A673 (cell line): ENCODE results near the gene ATP8A2. TPM values are rescaled to one million over a fixed set of nuclear protein-coding genes. Genes with fewer than 3 reads are reported as not detected.
A peak's percentile ranks its signal among the peaks of the same experiment; 100 is the strongest.

ENCODE experiments used
- BruUV-seq: library from RNA; stranded (reverse); fragments of 400-500 nt; replicated peaks from 2 replicates; lab custom pipeline; 2021; lab: Mats Ljungman, UMichigan
- CTCF ChIA-PET: fragments of 300-600 bp; sonication (Branson Sonifier 250); formaldehyde crosslinking; loops from one replicate; lab custom pipeline; 2022; ENCODE audit warnings: antibody characterized with exemption; lab: Charles Lee
- POLR2A ChIA-PET: fragments of 300-600 bp; sonication (Branson Sonifier 250); formaldehyde crosslinking; loops from one replicate; lab custom pipeline; 2022; ENCODE audit warnings: antibody characterized with exemption; ENCODE audit not compliant: low non-redundant PET; lab: Charles Lee
- DNase-seq: peaks from one replicate; pipeline ENCODE4 v3.0.0-alpha.2; 2015; ENCODE audit warnings: low spot score
- H3K27ac ChIP-seq: fragments of 200-600 bp; sonication (generic); 2 replicates; pipeline ENCODE4 v1.5.1; 2016; ENCODE audit warnings: mixed run types, low read depth, mild to moderate bottlenecking, mixed read lengths, antibody characterized with exemption, low read length; ENCODE audit not compliant: poor library complexity, severe bottlenecking
- H3K27me3 ChIP-seq: fragments of 200-600 bp; sonication (generic); replicated peaks from 2 replicates; pipeline ENCODE4 v1.6.1; 2017; ENCODE audit warnings: mixed run types, low read depth, mild to moderate bottlenecking, mixed read lengths, antibody characterized with exemption, low read length; ENCODE audit not compliant: insufficient read depth, poor library complexity
- H3K36me3 ChIP-seq: fragments of 200-600 bp; sonication (generic); 2 replicates; pipeline ENCODE4 v1.6.1; 2016; ENCODE audit warnings: mixed run types, mild to moderate bottlenecking, mixed read lengths, antibody characterized with exemption, low read length; ENCODE audit not compliant: insufficient read depth, poor library complexity, severe bottlenecking
- H3K4me1 ChIP-seq: fragments of 200-600 bp; sonication (generic); 2 replicates; pipeline ENCODE4 v1.6.1; 2017; ENCODE audit warnings: mixed run types, mild to moderate bottlenecking, mixed read lengths, antibody characterized with exemption, low read length; ENCODE audit not compliant: insufficient read depth, poor library complexity, severe bottlenecking
- H3K4me3 ChIP-seq: fragments of 200-600 bp; sonication (generic); 2 replicates; pipeline ENCODE4 v1.5.1; 2016; ENCODE audit warnings: low read depth, mixed run types, mild to moderate bottlenecking, mixed read lengths, low read length; ENCODE audit not compliant: poor library complexity, severe bottlenecking
- H3K9me3 ChIP-seq: fragments of 200-600 bp; sonication (generic); 2 replicates; pipeline ENCODE4 v1.6.1; 2016; ENCODE audit warnings: mixed run types, low read depth, mild to moderate bottlenecking, mixed read lengths, antibody characterized with exemption, low read length; ENCODE audit not compliant: poor library complexity, severe bottlenecking
- EZH2 ChIP-seq: fragments of 200-600 bp; sonication (generic); IDR thresholded peaks from 2 replicates; pipeline ENCODE4 v1.6.1; 2017; ENCODE audit warnings: borderline replicate concordance, low read depth, mild to moderate bottlenecking, mixed read lengths, antibody characterized with exemption, low read length; ENCODE audit not compliant: poor library complexity, severe bottlenecking
- intact Hi-C: fragments of 100-400 bp; cut with micrococcal nuclease; formaldehyde crosslinking; loops from one replicate; pipeline ENCODE4 v1.10.0; 2022; ENCODE audit not compliant: unreplicated experiment
- total RNA-seq: library from RNA; stranded (reverse); gene quantifications from 2 replicates; pipeline ENCODE4 v1.2.3, GENCODE V29; 2021
- TF ChIP-seq, protein P1 (sequence below): fragments of 300-800, 200-600 bp; sonication (generic); conservative IDR thresholded peaks from 2 replicates; pipeline ENCODE4 v1.5.1; 2017; ENCODE audit warnings: low read depth, mild to moderate bottlenecking, antibody characterized with exemption, low read length, moderate library complexity, mixed read lengths

ATP8A2 gene
- total RNA-seq, 1 experiment from 2014 or later = 0.92 TPM

GRCh38 chr13:25873242-25873612, 501.5 kb downstream of the ATP8A2 start:
- intact Hi-C loops = no loop called here
- H3K27me3 ChIP-seq = no peaks in the 10 kb centered on the region
- peaks cover 37% of the 10 kb centered on the region for H3K4me1 ChIP-seq
- H3K36me3 ChIP-seq = no peaks in the 10 kb centered on the region
- ChIA-PET CTCF (no interaction called here), POLR2A (no interaction called here)
- no TSS peak for BruUV-seq
- TF ChIP-seq, protein P1, sequence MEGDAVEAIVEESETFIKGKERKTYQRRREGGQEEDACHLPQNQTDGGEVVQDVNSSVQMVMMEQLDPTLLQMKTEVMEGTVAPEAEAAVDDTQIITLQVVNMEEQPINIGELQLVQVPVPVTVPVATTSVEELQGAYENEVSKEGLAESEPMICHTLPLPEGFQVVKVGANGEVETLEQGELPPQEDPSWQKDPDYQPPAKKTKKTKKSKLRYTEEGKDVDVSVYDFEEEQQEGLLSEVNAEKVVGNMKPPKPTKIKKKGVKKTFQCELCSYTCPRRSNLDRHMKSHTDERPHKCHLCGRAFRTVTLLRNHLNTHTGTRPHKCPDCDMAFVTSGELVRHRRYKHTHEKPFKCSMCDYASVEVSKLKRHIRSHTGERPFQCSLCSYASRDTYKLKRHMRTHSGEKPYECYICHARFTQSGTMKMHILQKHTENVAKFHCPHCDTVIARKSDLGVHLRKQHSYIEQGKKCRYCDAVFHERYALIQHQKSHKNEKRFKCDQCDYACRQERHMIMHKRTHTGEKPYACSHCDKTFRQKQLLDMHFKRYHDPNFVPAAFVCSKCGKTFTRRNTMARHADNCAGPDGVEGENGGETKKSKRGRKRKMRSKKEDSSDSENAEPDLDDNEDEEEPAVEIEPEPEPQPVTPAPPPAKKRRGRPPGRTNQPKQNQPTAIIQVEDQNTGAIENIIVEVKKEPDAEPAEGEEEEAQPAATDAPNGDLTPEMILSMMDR = no peak
- no peak for TF ChIP-seq EZH2
- no peak overlapping the region for H3K4me3 ChIP-seq
- DNase-seq = no peak
- H3K27ac ChIP-seq = no peak overlapping the region
- no peaks in the 10 kb centered on the region for H3K9me3 ChIP-seq

GRCh38 chr13:25874064-25874737, 502.4 kb downstream of the ATP8A2 start:
- intact Hi-C loops = no loop called here
- CTCF ChIA-PET = no interaction called here
- DNase-seq = no peak
- H3K27ac ChIP-seq = peak overlapping the region; percentile 1
- TF ChIP-seq, protein P1 = no peak
- no peak for TF ChIP-seq EZH2
- H3K4me1 ChIP-seq = peaks cover 37% of the 10 kb centered on the region
- H3K9me3 ChIP-seq = no peaks in the 10 kb centered on the region
- no peak overlapping the region for H3K4me3 ChIP-seq
- no peaks in the 10 kb centered on the region for H3K36me3 ChIP-seq
- POLR2A ChIA-PET = no interaction called here
- BruUV-seq = no TSS peak
- no peaks in the 10 kb centered on the region for H3K27me3 ChIP-seq

DNA sequence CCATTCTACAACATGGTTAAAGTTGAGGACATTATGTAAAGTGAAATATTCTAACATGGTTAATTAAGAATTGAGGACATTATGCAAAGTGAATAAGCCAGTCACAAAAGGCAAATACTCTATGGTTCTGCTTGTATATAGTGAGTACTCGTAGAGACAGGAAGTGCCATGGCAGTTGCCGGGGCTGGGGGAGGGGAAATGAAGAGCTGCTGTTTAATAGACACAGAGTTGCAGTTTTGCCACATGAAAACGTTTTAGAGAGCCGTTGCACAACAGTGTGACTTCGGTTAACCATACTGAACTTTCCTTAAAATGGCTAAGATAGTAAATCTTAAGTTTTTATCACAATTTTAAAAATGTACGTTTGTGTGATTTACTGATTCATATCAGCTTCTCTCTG, 503.1 kb downstream of the ATP8A2 start:
- BruUV-seq = no TSS peak
- Histone ChIP-seq H3K4me1 (peaks cover 43% of the 10 kb centered on the region), H3K4me3 (no peak overlapping the region), H3K9me3 (no peaks in the 10 kb centered on the region), H3K36me3 (no peaks in the 10 kb centered on the region), H3K27me3 (no peaks in the 10 kb centered on the region), H3K27ac (peak overlapping the region; percentile 1)
- TF ChIP-seq, protein P1 = no peak
- TF ChIP-seq EZH2 = no peak
- intact Hi-C loops = no loop called here
- peak; percentile 74 for DNase-seq
- ChIA-PET CTCF (no interaction called here), POLR2A (no interaction called here)
